ENCODE results near the gene GSAP.

DNA sequence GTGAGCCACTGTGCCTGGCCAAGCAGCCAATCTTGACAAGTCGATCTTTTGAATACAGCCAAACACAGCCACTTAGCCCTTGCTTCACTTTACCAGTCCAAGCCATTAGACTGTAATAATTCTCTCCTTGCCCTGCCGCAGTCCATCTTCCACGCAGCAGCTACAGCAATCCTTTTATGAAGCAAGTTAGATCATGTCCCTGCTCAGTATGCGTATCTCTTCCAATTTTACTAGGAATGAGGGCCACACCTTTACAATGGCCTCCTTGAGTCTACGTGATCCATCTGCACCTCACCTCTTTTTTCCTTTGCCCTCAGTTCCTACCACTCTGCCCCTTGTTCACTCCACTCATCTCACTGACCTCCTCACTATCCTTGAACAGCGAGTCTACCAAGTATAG lies 22.2 kb downstream of the GSAP start:
- TF ChIP-seq, protein P1, sequence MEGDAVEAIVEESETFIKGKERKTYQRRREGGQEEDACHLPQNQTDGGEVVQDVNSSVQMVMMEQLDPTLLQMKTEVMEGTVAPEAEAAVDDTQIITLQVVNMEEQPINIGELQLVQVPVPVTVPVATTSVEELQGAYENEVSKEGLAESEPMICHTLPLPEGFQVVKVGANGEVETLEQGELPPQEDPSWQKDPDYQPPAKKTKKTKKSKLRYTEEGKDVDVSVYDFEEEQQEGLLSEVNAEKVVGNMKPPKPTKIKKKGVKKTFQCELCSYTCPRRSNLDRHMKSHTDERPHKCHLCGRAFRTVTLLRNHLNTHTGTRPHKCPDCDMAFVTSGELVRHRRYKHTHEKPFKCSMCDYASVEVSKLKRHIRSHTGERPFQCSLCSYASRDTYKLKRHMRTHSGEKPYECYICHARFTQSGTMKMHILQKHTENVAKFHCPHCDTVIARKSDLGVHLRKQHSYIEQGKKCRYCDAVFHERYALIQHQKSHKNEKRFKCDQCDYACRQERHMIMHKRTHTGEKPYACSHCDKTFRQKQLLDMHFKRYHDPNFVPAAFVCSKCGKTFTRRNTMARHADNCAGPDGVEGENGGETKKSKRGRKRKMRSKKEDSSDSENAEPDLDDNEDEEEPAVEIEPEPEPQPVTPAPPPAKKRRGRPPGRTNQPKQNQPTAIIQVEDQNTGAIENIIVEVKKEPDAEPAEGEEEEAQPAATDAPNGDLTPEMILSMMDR (IDR thresholded peaks at IDR 0.05), result no peak
- TF ChIP-seq POLR2A (IDR thresholded peaks at IDR 0.05), result no peak

Measured in thyroid gland (tissue), 4 donors.